ENCODE results near the gene TMEM41B. TPM values are rescaled to one million over a fixed set of nuclear protein-coding genes. Genes with fewer than 3 reads are reported as not detected.
"Not testable (repeated sequence)": the region's sequence is repeated elsewhere in the genome, so short reads cannot be mapped to it uniquely, and the experiment has no call there.

Gene TMEM41B, protein sequence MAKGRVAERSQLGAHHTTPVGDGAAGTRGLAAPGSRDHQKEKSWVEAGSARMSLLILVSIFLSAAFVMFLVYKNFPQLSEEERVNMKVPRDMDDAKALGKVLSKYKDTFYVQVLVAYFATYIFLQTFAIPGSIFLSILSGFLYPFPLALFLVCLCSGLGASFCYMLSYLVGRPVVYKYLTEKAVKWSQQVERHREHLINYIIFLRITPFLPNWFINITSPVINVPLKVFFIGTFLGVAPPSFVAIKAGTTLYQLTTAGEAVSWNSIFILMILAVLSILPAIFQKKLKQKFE
- total RNA-seq = 34.2 TPM

DNA sequence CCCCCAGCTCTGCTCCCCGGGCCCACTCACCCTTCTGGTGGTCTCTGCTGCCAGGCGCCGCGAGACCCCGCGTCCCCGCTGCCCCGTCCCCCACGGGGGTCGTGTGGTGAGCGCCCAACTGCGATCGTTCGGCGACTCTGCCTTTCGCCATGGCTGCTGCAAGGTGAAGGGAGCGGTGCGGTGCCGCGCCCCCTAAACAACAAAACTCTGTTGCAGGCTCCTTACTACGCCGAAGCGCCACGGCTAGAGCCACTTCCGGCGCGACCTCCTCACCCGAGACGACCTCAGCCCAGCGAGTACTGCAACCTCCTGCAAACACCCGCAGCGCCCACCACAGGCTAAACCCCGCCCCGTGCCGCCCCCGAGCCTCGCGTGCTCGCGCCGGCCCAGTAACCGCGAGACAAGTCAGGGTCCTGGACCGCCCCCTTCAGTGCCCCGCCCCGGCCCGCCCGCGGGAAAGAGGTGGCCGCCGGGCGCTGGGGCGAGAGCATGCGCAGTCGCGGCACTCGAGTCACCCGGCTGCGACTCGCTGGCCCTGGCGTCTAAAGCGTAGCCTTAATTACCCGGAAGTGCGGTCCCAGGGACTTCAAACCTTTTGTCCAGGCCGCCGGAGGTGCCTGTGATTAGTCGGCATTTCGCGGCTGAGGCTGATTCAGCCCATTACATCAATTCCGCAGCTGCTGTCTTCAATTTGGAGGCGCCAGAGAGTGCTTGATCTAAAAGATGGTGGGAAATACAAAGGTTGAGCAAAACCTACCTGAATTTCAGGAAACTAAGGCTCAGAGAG lies at the start of gene TMEM41B:
Gene TMEM41B (minus strand): TSS at position 303 of the 787 bp plus-strand sequence. CDS start 152 bp downstream, at position 151.
- Histone ChIP-seq H3K27me3 (ENCODE audit: insufficient read depth, low read length) (no peaks in the 10 kb centered on the region), H3K9me3 (ENCODE audit: low read depth, low read length) (no peaks in the 10 kb centered on the region), H3K4me1 (ENCODE audit: insufficient read depth, low read length) (peaks cover 35% of the 10 kb centered on the region), H3K4me3 (ENCODE audit: low read length) (peak within 1 kb of the TSS; percentile 88)

DNA sequence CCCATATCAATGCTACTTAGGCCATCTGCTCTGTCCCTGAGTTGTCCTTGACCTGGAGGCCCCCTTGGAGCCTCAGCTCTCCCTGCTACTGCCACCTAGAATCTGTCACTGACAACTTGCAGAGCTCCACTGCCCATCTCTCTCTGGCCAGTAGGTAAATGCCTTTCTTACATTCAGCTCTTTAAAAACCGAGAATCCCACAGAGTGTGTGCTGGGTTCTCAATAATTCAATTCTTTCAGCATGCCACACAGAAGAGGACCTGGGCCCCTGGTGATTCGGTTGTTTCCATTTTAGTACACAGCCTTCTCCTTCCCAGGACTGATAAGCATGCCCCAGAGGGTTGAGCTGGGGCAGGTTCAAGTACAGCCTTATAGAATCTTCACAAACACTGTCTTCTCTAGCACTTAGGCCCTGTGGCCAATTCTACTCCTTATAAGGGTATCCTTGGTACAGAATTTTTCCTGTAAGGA lies 48.0 kb upstream of the TMEM41B start:
- H3K4me1 ChIP-seq (ENCODE audit: insufficient read depth, low read length) = peaks cover 14% of the 10 kb centered on the region
- no peaks in the 10 kb centered on the region for H3K27me3 ChIP-seq (ENCODE audit: insufficient read depth, low read length)

DNA sequence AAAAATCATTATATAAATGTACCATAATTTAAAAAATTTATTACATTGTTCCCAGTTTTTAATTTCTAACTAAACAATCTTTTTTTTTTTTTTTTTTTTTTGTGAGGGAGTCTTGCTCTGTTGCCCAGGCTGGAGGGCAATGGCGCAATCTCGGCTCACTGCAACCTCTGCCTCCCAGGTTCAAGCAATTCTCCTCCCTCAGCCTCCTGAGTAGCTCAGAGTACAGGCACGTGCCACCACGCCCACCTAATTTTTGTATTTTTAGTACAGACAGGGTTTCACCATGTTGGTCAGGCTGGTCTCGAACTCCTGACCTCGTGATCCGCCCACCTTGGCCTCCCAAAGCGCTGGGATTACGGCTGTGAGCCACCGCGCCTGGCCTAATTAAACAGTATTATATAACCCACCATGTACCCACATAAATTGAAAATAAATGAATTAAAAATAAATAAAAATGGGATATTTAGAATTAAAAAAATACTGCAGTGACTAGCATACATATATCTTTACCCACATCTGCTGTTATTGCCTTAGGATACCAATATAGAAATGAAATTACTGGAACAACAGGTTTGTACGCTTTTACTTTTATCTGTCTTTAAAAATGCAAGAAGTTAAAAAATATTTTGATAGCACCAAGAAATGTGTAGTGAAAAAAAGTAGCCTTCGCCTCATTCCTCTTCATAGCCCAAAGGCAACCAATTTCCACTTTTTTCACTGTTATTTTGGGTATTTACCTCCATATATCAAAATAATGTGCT lies 46.6 kb upstream of the TMEM41B start:
- H3K4me1 ChIP-seq (ENCODE audit: insufficient read depth, low read length) = peaks cover 14% of the 10 kb centered on the region
- H3K27me3 ChIP-seq (ENCODE audit: insufficient read depth, low read length); H3K4me3 ChIP-seq (ENCODE audit: low read length); H3K9me3 ChIP-seq (ENCODE audit: low read depth, low read length): not testable (repeated sequence)

More for the DNA sequence above, 48.0 kb upstream of the TMEM41B start:
- Histone ChIP-seq H3K9me3 (ENCODE audit: low read depth, low read length) (no peaks in the 10 kb centered on the region), H3K4me3 (ENCODE audit: low read length) (no peak overlapping the region)

DNA sequence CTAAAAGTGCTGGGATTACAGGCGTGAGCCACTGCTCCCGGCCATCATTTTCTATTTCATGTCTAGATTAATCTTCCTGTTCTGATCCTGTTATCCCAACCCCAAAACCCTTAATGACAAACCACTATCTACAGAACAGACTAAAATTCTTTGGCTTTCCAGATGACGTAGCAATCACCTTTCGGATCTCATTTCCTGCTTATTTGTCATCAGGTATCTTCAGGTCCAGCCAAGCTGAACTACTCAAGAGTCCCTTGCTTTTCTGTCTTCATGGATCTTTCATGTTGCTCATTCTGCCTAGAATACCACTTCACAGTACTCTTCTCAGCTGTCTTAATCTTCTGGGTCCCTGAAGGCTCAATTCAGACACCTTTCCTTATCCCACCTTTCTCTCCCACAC lies 42.6 kb upstream of the TMEM41B start:
- no peaks in the 10 kb centered on the region for H3K9me3 ChIP-seq (ENCODE audit: low read depth, low read length)
- H3K27me3 ChIP-seq (ENCODE audit: insufficient read depth, low read length) = no peaks in the 10 kb centered on the region
- no peak overlapping the region for H3K4me3 ChIP-seq (ENCODE audit: low read length)
- H3K4me1 ChIP-seq (ENCODE audit: insufficient read depth, low read length) = no peaks in the 10 kb centered on the region

DNA sequence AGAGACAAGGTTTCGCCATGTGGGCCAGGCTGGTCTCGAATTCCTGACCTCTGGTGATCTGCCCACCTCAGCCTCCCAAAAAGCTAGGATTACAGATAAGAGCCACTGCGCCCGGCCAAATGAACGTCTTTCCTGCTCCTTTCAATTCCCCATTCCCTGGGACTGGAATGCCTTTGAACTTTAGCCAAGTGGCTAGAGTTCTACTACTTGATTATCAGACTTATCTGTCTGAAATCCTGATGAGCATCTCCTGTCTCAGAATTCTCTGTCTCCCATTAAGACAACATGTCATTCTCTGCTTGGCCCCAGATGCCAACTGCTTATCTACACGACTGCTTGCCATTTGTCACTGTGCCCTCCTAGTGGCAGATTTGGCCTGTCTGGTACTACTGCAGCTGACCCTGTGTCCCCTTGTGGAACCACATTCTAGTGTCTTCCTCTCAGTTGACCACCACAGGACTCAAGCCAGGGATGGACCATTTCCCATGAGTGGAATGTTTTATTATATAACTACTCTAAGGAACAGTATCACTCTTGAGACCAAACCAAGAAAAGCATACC lies 37.0 kb upstream of the TMEM41B start:
- Histone ChIP-seq H3K4me1 (ENCODE audit: insufficient read depth, low read length) (no peaks in the 10 kb centered on the region), H3K9me3 (ENCODE audit: low read depth, low read length) (no peaks in the 10 kb centered on the region), H3K27me3 (ENCODE audit: insufficient read depth, low read length) (no peaks in the 10 kb centered on the region)

DNA sequence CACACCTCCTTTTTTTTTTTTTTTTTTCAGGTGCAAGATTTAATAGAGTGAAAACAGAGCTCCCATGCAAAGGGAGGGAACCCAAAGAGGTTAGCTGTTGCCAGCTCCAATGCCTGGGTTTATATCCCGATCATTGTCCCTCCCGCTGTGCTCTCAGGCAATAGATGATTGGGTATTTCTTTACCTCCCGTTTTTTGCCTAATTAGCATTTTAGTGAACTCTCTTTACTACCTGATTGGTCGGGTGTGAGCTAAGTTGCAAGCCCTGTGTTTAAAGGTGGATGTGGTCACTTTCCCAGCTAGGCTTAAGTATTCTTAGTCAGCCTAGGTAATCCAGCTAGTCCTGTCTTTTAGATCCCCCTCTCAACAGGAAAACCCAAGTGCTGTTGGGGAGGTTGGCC lies 33.4 kb upstream of the TMEM41B start:
- H3K27me3 ChIP-seq (ENCODE audit: insufficient read depth, low read length); H3K4me3 ChIP-seq (ENCODE audit: low read length); H3K9me3 ChIP-seq (ENCODE audit: low read depth, low read length); H3K4me1 ChIP-seq (ENCODE audit: insufficient read depth, low read length): not testable (repeated sequence)

More for the DNA sequence above, 37.0 kb upstream of the TMEM41B start:
- no peak overlapping the region for H3K4me3 ChIP-seq (ENCODE audit: low read length)

DNA sequence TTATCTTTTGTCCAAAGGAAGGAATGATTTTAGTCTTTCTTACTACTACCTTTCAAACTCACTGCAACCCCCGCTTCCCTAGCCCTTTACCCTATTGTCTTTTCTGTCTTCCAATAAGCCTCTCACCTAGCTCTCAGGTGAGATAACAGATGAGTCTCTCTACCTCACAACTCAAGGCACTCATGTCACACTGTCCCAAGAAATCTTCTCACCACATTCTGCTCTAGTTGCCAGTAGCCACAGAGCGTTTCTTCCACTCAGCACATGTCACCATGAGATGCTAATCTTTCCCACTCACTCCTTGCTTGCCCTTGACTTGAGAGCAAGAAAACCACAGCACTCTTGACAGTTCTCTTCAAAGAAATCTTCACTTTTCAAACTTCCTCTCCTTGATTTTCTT lies 32.7 kb upstream of the TMEM41B start:
- Histone ChIP-seq H3K27me3 (ENCODE audit: insufficient read depth, low read length) (no peaks in the 10 kb centered on the region), H3K9me3 (ENCODE audit: low read depth, low read length) (no peaks in the 10 kb centered on the region), H3K4me3 (ENCODE audit: low read length) (no peak overlapping the region), H3K4me1 (ENCODE audit: insufficient read depth, low read length) (no peaks in the 10 kb centered on the region)

DNA sequence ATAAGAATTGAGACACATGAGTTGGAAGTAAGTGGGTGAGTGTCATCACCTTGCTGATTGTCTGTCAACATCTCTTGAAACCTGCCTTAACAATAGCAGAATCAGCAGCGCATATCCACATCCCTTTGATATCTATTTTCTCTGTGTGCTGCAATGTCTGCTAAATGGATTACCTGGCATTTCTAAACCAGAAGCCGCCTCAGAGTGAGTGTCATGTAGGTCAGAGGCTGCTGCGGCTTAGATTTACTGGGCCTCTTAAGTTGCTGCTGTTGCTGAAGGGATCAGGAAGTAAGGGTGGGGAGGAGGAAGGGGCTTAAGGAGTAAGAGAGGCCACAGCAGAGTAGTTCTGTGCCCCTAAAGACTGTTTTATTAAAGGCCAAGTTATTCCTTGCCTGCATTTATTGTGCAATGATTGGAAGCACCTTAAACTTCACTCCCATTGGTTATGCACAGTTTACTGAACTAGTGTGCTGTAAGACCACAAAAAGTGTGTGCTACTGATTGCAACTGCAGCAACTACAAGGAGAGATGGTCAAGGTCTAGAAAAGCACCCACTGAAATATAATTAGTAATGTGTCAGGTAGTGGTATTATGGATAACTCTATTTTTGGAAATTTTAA lies 29.8 kb upstream of the TMEM41B start:
- Histone ChIP-seq H3K4me1 (ENCODE audit: insufficient read depth, low read length) (no peaks in the 10 kb centered on the region), H3K9me3 (ENCODE audit: low read depth, low read length) (no peaks in the 10 kb centered on the region), H3K27me3 (ENCODE audit: insufficient read depth, low read length) (no peaks in the 10 kb centered on the region), H3K4me3 (ENCODE audit: low read length) (no peak overlapping the region)

DNA sequence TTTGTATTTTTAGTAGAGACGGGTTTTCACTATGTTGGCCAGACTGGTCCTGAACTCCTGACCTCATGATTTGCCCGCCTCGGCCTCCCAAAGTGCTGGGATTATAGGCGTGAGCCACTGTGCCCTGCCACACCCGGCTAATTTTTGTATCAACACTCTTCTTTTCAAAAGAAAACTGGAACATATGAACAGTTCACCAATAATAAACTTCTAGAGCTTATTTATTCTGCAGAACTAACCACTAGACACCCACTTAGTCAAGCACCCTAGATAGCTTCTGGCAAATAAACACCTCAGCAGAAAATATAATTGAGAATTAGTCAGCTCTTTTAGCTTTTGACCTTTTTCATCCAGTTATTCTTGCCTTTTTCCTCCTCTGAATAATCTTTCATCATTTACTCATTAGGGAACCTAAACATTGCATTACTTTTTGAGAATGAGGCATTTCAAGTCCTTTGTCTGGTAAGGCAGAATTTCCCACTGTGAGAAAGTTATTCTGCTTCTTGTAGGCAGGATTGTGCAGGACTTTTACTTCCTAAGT lies 27.3 kb upstream of the TMEM41B start:
- H3K4me1 ChIP-seq (ENCODE audit: insufficient read depth, low read length) = no peaks in the 10 kb centered on the region
- H3K27me3 ChIP-seq (ENCODE audit: insufficient read depth, low read length) = no peaks in the 10 kb centered on the region
- H3K4me3 ChIP-seq (ENCODE audit: low read length) = no peak overlapping the region
- no peaks in the 10 kb centered on the region for H3K9me3 ChIP-seq (ENCODE audit: low read depth, low read length)

DNA sequence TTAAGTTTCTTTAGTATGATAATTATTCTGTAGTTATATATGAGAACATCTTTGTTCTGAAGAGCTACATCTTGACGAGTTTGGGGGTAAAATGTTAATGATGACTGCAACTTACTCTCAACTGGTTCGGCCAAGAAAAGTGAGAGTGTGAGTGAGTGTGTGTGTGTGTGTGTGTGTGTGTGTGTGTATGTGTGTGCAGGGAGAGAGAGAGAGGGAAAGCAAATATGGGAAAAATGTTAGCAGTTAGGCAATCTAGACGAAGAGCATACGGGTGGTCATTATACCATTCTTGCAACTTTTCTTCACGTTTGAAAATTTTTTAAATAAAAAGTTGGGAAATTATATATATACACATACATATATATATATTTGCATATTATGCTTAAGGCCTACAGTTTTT lies 18.3 kb upstream of the TMEM41B start:
- no peak overlapping the region for H3K4me3 ChIP-seq (ENCODE audit: low read length)

DNA sequence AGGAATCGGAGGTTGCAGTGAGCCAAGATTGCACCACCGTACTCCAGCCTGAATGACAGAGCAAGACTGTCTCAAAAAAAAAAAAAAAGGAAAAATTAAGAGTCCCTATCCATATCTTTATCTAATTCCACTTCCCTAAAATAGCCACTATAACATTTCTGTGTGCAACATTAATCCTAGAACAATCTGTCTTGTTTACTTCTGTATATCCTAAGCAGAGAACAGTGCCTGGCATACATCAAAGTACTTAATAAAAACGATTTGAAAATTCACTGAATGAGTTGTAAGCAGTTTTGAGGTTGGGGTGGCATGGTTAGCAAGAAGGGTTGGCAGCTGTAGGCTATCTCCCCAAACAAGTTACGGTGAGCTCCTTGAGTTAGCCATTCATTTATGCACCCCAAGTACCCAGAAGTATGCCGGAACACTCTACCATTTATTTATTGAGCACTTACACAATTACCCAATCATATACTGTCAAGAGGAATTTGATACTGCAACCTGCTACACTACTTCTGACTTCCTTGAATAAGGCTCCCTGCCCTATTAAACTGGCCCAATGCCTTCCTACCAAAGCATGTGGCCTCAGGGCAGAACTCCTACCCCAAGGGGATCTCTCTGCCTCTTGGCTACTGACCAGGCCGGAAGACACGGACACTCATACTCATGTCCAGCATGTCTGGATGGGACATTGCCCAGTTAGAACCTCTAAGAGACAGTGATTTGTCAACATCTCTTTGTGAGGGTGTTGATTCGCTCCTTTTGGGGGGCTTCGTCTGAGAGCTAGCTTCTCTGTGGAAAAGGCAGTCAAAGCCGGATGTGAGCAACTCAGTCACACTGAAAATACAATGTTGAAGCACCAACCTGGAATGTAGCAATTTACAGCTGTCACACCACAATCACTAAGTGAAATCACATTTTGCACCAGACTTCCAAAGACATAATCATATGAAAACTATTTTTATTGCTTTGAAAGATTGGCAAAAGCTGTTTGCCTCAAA lies 16.3 kb upstream of the TMEM41B start:
- H3K27me3 ChIP-seq (ENCODE audit: insufficient read depth, low read length) = no peaks in the 10 kb centered on the region
- no peaks in the 10 kb centered on the region for H3K9me3 ChIP-seq (ENCODE audit: low read depth, low read length)
- no peaks in the 10 kb centered on the region for H3K4me1 ChIP-seq (ENCODE audit: insufficient read depth, low read length)
- H3K4me3 ChIP-seq (ENCODE audit: low read length) = no peak overlapping the region

More for the DNA sequence above, 18.3 kb upstream of the TMEM41B start:
- Histone ChIP-seq H3K27me3 (ENCODE audit: insufficient read depth, low read length) (no peaks in the 10 kb centered on the region), H3K4me1 (ENCODE audit: insufficient read depth, low read length) (no peaks in the 10 kb centered on the region), H3K9me3 (ENCODE audit: low read depth, low read length) (no peaks in the 10 kb centered on the region)

DNA sequence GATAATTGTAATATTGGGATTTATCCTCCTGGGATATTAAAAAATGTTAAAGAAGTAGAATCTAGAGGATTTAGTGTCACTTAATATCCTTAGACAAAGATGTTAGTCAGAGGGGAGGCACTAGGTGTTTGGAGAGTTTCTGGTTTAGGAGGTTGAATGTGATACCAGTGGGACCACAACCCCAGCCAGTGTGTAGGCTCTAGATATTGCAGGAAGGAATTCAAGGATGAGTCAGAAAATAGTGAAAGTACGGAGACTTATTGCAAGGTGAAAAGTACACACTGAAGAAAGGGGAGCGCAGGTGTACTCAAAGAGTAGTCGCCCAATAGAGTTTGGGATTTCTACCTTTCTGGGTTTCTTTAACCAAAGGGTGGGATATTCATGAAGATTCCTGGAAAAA lies 5.7 kb upstream of the TMEM41B start:
- no peak overlapping the region for H3K4me3 ChIP-seq (ENCODE audit: low read length)
- peaks cover 16% of the 10 kb centered on the region for H3K4me1 ChIP-seq (ENCODE audit: insufficient read depth, low read length)
- no peaks in the 10 kb centered on the region for H3K9me3 ChIP-seq (ENCODE audit: low read depth, low read length)
- H3K27me3 ChIP-seq (ENCODE audit: insufficient read depth, low read length) = no peaks in the 10 kb centered on the region

DNA sequence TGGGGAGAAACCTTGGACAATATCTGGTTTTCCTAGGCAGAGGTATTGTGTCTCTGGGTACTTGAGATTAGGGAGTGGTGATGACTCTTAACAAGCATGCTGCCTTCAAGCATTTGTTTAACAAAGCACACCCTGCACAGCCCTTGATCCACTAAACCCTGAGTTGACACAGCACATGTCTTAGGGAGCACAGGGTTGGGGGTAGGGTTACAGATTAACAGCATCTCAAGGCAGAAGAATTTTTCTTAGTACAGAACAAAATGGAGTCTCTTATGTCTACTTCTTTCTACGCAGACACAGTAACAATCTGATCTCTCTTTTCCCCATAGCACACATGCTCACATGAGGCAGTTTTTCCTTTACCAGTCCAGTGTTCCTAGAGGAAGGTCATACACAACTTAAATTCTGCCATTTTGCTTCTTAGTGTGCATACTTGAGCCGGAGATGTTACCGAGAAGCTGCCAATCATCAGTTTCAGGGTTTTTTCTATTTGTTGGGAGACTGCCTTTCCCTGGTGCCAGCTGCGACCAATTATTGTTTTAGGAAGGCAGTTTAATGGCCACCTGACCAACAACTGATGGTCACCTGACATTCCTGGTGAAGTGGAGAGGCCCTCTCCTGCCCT lies 5.1 kb upstream of the TMEM41B start:
- H3K27me3 ChIP-seq (ENCODE audit: insufficient read depth, low read length); H3K9me3 ChIP-seq (ENCODE audit: low read depth, low read length); H3K4me3 ChIP-seq (ENCODE audit: low read length): not testable (repeated sequence)
- peaks cover 19% of the 10 kb centered on the region for H3K4me1 ChIP-seq (ENCODE audit: insufficient read depth, low read length)
